ENCODE measurements around the gene LRRC52.

Gene LRRC52

DNA sequence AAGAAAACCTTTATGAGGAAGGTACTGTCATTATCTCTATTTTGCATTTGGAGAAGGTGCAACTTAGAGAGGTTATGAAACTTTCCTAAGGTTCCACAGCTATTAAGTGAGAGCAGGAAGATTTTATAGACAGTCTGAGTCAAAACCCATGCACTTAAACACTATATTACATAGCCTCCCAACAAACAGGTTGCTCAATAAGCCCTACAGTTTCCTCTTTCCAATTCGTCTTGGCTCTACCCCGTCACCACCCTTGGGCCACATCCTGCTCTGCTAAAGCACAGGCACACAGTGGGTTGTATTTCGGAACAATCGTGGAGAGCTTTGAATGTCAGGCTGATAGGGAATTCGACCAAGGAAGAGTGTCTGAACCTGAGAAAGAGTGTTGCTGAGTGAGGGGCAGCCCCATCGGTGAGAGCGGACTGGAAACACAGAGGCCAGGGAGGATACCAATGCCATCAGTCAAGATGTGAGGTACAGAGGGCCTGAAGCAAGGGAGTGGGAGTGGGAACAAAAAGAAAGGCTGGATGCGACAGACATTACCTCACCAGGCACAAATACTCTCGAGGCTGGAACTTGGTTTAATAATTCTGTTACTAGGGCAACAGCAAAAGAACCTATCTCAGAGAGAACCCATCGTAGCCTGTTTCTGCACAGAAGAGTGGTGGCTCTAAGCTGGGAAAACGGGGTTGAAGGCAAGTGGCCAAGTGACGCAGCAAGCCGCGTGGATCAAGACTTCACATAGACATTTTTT is 6.3 kb upstream of the LRRC52 start:
- no peak for FAIRE-seq

DNA sequence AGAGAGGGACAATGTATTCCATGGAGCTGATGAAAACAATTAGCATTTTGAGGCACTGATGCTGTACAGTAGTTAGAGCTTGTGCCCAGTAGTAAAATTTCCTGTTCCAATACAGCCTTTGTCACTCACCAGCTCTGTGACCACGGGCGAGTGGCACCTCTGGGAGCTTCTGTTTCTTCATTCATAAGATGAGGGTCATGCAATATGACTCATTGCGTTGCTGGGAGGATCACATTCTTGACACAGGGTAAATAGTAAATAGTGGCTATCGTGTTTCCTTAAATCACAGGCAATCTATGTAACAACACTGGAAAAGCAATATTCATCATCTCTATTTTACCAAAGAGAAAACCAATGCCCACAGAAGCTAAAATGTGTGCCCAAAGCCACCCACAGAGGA is 4.5 kb upstream of the LRRC52 start:
- no peak for FAIRE-seq

DNA sequence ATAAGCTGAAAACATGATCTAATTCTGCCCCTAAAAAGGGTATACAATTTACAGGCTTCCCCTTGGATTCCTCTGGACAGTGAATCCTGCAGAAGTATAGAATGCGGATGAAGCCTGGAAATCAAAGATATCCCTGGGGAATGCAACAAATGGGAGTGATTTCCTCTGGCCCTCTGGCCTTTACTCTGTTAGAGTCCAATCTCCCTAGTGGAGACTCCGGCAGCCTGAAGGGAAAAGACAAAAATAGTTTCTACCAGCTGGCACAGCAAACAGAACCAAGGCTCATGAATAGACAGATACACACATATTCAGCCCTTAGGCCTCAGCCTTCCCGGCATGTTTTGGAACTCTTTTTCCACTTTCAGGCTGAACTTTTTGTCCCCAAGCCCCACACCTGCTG is 3.9 kb upstream of the LRRC52 start:
- no peak for FAIRE-seq

DNA sequence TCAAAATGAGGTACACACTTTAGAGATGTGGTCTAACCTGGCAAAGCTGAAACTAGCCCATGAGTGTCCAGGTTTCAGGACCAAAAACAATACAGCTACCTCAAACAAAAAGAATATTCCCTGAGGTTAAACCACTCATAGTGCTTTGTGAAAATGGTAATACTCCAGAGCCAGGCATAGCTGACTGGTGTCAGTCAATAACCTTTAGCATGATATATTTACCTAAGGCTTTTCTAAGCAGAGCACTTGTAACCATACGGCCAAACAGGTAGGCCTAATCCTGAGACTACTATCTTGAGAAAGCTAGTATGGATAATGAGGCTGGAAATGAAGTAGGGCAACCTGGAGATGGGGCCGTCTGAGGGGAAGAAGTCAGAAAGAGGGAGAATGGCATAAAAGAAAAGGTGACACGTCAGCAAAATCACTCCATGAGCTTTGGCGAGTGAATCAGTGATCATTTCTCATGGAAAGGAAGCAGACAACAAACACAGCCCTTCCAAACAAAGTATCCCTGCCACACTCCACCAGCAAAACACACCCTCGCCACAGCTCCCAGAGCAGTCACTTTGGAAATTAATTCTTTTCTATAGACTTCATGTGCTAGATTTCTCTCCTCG is 1.7 kb upstream of the LRRC52 start:
- FAIRE-seq, result no peak

DNA sequence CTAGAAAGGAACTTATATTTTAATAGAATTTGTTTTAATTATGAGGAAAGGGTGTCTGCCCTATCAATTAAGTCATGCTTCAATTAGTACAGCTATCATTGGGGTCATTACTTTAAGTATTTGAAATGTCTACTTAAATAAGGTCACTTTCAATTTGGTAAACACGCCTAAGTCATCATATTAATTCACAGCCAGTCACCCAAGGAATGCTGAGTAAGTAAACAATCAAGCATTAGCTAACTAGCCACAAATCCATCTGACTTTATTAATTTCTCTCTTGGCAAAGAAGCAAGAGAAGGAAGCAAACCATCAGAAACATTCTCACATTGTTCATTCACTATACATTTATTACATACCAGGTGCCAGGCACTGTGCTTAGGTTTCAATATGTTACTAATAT is 1.2 kb upstream of the LRRC52 start:
- FAIRE-seq, result no peak

DNA sequence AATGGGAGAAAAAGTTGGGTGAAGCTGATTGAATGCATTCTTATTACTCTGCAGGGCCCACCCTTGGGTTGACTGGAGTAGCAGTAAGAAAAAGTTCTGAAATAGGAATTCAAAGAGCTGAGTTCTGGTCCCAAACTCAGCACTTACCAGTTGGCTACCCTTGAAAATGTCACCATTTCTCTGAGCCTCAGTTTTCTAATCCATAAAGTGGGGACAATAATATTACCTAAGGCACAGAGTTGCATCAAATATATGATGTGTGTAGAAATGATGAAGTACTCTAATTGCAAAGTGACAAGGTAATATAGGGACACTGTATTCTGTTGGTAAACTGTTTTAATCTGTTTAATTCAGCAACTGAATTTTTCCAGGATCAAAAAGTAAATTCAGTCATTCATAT is 1.2 kb downstream of the LRRC52 start:
- no peak for FAIRE-seq

DNA sequence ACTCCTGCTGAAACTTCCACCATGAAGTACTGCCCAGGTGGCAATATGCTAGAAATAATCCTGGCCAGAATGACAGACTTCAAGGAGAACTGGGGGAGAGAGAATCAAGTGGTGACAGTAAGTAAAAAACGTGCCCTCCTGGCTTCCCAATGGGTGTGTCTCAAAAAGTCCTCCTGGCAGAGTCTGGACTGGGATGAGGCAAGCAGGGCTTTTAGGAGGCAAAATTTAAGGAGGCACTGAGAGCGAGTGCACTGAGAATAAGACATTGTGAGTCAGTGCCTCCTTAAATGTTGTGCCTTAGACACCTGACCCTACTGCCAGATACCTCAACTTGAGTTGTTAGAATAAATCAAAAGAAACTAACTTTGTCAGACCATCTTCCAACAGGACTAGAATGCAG is 2.2 kb downstream of the LRRC52 start:
- no peak for FAIRE-seq

DNA sequence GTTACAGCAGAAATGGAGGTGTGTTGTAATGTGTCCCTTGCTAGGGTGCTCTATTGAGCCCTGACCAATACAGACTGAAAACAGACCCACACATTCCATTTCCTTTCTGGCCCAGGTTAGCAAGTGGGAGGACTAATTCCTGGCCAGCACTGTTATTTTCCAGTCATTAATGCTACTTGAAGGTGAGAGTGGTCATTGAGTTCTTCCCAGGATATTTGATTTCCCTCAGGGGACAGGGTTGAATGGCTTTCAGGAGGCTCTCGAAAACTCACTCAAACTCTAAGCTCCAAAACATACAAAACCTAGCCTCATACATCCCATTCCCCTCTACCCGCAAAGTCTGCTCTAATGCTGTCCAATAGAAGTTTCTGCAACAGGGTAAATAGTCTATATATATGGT is 6.2 kb downstream of the LRRC52 start:
- FAIRE-seq, result no peak

DNA sequence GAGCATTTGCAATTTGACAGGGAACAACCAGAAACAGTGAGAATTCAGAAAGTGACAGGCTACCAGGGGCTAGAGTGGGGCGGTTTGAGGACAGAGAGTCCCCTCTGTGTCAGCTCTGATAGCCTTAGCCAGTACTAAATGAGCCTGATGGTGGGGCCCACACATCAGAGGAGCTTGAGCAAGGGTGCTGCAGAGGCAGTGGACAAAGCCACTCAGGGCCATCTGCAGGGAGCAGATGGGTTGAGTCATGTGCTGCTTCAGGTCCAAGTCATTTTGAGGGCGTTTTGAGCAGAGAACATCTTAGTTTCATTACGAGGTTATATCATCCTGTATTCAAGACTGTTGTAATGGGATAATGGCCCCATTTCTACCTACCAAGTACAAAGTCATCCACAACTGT is 7.7 kb downstream of the LRRC52 start:
- FAIRE-seq, result no peak

DNA sequence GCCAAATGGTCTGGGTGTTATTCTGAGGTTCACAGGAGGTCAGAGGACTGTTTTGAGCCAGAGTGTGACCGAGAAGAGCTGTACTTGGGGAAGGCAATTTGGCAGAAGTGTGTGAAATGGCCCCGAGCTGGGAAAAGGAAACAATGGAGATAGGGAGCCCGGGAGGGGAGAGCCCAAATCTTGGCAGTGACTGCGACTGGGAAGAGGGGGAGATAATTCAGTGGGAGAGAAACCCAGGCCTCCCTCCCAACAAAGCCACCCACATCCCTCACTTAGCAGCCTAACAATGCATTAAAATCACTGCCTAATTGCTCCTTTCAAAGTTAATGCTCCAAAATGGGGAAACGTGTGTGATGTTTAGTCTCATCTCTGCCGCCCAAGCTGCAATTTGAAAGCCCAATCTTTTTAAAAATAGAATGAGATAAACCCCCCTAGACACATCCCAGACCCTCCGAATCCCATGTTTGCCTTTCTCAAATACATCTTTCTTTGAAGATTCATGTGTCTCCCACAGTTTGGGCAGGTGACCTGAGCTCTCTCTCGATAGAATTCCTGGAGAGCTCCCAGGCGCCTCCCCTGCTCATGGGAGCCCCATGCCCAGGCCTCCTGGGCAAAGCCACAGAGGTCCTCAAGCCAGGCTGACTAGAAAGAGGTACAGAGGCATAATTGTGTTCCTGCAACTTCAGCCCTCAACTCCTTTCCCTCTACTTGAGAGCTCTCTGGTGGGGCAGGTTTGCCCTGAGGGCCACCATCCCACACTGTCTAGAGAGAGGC is 17.3 kb downstream of the LRRC52 start:
- FAIRE-seq, result no peak

DNA sequence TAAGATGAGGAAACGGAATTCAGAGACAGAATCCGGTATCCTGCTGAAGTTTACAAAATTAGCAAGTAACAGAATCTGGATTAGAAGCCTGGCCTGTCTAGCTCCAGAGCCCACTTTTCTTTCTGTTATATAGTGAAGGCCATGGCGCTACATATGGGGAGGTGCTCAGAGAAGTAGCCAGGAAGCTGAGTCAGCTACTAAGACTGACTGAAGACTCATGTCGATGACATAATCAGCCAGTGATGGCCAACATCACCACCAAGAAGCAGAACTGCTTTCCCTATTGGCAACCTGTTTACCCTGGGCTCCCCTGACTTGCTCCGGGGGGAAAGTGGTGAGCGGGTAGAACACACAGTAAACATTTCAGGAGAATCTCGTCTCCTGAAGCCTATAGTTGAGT is 18.8 kb downstream of the LRRC52 start:
- no peak for FAIRE-seq

DNA sequence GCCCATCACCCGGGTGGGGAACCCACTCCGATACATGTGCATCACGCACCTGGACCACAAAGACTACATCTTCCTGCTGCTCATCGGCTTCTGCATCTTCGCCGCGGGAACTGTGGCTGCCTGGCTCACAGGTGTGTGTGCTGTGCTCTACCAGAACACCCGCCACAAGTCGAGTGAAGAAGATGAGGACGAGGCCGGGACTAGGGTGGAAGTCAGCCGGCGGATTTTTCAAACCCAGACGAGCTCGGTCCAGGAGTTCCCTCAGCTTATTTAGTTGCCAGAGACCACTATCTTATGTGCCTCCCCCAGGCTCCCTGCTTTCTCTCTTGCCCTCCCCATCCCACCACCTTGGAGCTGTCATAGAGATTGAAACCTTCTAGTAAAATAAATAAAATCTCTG is 19.8 kb downstream of the LRRC52 start:
- no peak for FAIRE-seq

DNA sequence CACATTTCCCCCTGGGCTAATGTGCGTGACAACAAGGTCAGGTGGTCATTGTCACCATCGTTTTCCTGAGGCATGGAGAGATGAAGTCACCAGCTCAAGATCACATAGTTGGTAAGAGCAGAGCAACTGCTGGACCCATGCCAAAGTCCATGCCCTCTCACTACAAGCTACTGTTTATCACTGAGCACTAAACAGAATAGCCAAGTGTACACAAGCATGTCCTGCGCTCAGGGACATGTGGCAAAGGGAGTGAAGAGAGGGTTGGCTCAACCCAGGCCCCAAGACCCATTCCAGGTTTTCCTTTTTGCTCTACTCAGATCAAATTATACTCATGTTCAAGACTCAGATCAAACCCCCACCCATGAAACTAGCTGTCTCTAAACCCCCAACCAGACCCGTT is 20.8 kb downstream of the LRRC52 start:
- FAIRE-seq, result no peak

DNA sequence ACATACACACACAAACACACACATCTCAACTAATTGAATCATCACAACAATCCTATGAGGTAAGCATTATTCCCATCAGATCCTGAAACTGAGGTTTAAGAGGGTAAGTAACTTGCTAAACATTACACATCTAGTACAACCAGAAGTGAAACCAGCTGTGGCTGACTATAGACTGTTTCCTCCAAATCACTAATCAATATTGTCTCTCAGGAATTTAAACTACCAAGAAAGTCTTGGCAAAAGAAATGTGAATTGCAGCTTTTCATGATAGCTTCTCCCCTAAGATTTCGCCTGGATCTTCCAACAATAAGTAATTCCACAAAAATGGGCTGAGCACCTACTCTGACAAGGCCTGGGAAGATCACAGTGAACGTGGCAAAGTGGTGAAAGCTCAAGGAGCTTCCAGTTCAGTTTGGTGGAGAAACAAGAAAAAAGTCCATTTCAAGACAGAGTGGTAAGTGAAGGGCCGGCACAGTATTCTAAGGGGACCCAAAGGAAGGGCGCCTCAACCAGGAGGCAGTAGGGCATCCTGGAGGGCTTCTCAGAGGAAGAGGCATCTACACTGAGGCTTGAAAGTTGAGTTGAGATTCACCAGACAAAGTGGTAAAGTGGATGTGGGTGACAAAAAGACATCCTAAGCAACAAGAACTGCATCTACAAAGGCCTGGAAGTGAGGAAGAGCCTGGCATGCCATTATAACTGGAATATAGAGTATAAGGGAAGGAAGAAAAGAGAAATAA is 22.1 kb downstream of the LRRC52 start:
- no peak for FAIRE-seq

DNA sequence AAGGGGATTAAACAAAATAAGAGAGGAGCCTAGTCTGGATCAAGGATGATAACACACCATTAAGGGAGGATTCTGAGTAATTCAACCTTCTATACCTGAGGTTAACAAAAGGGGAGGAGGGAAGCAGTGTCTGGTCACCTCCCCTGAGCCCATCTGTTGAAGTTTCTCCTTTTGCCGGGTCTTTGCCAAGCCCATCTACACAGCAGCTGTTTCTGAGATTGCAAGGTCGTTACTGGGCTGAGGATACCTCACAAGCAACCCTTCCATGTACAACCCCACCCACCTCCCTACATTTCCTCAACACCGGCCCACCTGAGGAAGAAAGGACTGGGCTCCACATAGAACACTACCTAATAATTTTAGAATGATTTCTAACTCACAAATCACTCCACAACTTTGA is 26.3 kb downstream of the LRRC52 start:
- FAIRE-seq, result no peak

DNA sequence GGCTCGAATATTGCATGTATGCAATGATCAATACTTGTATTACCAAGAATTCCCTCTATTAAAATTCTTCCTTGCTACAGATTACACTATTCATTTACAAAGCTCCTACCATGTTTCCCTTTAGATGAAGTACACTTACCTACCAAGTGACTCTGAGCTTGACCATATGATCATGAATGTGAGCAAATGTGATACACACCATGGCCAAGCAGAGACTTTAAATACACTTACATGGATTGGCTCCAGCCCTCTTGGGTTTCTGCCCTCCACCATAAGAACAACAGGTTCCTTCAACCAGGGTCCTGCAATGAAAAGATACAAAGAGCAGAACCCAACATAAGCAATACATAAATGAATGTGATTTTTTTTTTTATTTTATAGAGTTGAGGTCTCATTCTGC is 30.0 kb downstream of the LRRC52 start:
- FAIRE-seq, result no peak

DNA sequence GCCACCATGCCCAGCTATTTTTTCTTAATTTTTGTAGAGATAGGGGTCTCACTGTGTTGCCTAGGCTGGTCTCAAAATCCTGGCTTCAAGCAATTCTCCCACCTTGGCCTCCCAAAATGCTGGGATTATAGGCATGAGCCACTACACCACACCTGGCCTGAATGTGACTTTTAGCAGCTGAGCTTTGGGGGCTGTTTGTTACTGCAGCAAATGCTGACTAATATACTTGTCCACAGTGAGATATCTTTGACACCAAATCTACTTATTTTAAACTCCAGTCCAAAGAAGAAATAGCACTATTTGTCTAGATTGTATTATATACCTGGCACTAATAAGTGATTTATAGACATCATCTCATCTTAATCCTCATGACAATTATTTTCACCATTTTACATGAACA is 30.5 kb downstream of the LRRC52 start:
- FAIRE-seq, result no peak

DNA sequence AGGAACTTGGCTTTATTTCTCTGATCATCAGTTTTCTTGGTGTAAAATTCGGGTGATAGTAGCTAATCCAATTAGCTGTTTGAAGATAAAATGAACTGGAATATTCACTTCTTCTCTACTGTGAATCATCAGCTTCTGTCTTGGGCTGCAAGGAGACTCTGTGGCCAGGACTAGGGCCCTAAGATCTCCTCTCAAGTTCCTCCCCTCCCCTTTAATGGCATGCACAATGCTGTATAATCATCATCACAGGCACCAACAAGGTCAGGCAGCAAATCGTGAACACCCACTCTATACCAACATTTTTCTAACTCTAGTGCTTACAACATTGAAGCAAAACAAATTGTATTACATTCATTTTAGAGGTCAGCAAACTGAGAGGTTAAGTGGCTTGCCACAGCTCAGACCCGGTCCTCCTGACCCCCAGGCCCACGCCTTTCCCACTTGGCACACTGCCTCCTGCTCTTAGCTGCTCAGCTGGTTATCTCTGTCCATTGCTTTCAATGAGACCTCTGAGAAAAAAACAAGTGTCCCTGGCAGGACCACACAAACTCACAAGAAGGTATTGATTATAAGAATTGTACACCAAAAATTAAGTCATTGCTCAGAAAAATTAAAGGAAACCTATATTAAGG is 31.8 kb downstream of the LRRC52 start:
- FAIRE-seq, result no peak

DNA sequence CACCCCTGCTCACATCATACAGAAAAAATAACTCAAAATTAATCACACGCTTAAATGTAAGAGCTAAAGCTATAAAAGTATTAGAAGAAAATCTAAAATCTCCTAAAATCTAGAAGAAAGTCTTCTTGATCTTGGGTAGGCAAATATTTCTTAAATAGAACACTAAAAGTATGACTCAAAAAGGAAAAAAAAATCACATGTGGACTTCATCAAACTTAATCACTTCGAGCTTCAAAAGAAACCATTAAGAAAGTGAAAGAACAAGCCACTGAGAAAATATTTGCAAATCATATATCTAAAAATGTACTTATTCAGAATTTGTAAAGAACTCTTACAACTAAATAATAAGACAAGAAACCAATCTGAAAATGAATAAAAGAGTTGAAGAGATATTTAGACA is 32.7 kb downstream of the LRRC52 start:
- FAIRE-seq, result no peak

DNA sequence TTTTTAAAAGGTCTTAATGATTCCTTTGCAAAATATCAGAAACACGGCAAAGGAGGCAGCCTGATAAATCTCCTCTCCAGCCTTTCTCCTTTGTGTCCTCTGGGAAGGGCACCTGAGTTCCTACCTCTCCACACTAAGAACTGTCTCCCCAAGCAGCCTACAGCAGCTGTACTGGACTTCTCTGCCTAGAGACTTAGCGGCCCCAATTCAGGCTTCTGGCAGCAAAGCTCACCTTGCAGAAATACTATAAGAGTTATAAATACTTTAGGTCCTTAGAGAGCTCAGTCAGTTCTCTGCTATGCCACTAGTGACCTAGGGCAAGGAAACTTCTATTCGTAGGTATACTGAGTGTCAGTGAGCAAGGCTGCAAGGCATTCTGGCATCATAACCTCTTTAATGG is 33.9 kb downstream of the LRRC52 start:
- no peak for FAIRE-seq

DNA sequence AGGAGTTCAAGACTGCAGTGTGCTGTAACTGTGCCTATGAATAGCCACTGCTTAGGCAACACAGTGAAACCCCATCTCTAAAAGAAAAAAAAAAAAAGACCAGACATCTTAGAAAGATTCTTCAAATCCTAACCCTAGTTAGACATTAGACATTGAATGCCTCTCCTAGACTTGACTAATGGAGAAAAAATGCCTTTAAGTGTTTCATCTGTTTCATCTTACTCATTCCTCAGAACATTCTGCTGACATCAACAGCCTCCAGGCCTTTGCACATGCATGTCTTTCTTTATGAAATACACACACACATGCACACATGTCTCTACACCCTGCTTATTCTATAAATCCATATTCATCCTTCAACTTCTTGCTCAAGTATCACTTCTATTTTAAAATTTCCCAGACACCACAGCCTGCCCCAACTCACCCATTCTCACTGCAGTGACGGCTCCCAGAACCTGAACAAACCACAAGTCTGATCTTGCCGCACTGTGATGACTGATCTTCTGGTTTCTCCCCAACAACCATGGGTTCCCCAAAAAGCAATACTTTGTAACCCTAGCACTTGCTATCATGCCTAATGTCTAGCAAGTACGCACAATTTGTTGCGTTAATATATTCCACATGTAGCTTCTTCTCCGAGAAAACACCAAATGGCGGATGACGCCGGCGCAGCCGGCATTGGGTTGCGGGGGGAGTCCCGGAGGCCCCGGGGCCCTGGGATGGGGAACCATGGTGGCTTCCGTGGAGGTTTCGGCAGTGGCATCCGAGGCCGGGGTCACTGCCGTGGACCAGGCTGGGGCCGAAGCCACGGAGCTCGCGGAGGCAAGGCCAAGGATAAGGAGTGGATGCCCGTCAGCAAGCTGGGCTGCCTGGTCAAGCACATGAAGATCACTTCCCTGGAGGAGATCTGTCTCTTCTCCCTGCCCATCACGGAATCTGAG is 37.4 kb downstream of the LRRC52 start:
- FAIRE-seq, result no peak

DNA sequence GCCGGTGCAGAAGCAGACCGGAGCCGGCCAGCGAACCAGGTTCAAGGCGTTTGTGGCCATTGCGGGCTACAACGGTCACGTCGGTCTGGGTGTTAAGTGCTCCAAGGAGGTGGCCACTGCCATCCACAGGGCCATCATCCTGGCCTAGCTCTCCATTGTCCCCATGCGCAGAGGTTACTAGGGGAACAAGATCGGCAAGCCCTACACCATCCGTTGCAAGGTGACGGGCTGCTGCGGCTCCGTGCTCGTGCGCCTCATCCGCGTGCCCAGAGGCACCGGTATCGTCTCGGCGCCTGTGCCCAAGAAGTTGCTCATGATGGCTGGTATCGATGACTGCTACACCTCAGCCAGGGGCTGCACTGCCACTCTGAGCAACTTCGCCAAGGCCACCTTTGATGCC is 38.1 kb downstream of the LRRC52 start:
- no peak for FAIRE-seq
